Measurements from ENCODE around the gene ACTMAP. TPM values are rescaled to one million over a fixed set of nuclear protein-coding genes. Genes with fewer than 3 reads are reported as not detected.

The ACTMAP gene
- total RNA-seq, 1 experiment from 2014 or later, result 27.7 TPM

DNA sequence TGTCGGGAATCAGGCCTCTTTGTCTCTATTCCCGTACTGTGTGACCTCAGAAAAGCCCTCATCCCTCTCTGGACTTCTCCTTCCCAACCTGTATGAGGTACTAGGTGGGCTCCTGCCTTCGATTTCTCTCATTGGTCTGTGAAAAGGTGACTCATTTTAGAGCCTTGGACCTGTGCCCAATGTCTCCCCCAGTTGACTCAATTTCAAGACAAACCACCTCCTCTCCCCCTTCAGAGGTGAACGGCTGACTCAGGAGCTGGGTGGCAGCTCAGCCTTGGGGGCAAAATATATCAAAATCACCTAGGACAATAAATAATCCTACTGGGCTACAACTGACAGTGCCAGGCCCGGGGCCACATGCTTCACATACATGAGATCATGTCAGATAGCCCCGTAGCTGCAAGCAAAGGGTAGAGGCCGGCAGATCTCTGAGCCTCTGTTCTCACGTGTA is 34.2 kb downstream of the ACTMAP start:
- Histone ChIP-seq H4K5ac (ENCODE audit: insufficient read length, low read depth, low read length) (peak overlapping the region; percentile 27), H3K4me2 (ENCODE audit: insufficient read depth, insufficient read length, low read length) (peak overlapping the region; percentile 84), H3K4me1 (ENCODE audit: insufficient read depth, low read length) (no peaks in the 10 kb centered on the region; the same call in 1 of the 2 replicates), H4K20me1 (ENCODE audit: control insufficient read depth, insufficient read depth, insufficient read length) (no peaks in the 10 kb centered on the region), H3K23me2 (ENCODE audit: insufficient read length, low read depth, low read length, poor library complexity, severe bottlenecking) (peaks cover 32% of the 10 kb centered on the region), H3K27ac (ENCODE audit: insufficient read length, low read depth, low read length) (peak overlapping the region; percentile 53), H3K27me3 (ENCODE audit: insufficient read depth, low read length) (no peaks in the 10 kb centered on the region), H3K14ac (ENCODE audit: insufficient read depth, low read length) (peak overlapping the region; percentile 62; the same call in 1 of the 2 replicates), H3T11ph (ENCODE audit: low read length) (no peak overlapping the region), H3K9me3 (ENCODE audit: control insufficient read depth, low read depth, low read length) (no peaks in the 10 kb centered on the region), H2BK5ac (ENCODE audit: insufficient read length, low read length) (no peak overlapping the region), H2AFZ (ENCODE audit: low read length) (no peak overlapping the region), H3K18ac (ENCODE audit: insufficient read length, low read depth, low read length) (peak overlapping the region; percentile 77), H3K79me1 (ENCODE audit: insufficient read depth, low read depth, low read length, poor library complexity, severe bottlenecking) (no peaks in the 10 kb centered on the region), H2BK12ac (ENCODE audit: insufficient read length, low read depth, low read length) (peak overlapping the region; percentile 31), H2BK120ac (ENCODE audit: low read depth, low read length, poor library complexity, severe bottlenecking) (no peak overlapping the region), H2AK5ac (ENCODE audit: insufficient read length, low read length) (no peak overlapping the region), H3K4ac (ENCODE audit: low read depth, low read length) (peak overlapping the region; percentile 9; the same call in 1 of the 2 replicates), H4K91ac (ENCODE audit: insufficient read length, low read depth, low read length) (peak overlapping the region; percentile 15), H3K23ac (ENCODE audit: insufficient read length, low read depth, low read length) (no peak overlapping the region), H3K9ac (ENCODE audit: extremely low read depth, insufficient read length, low read length) (peak overlapping the region; percentile 53), H2BK15ac (ENCODE audit: low read depth, low read length) (no peak overlapping the region), H3K56ac (ENCODE audit: insufficient read length, low read depth, low read length) (no peak overlapping the region), H2BK20ac (ENCODE audit: low read depth, low read length, poor library complexity, severe bottlenecking) (no peak overlapping the region), H4K8ac (replicated peaks; ENCODE audit: insufficient read length, low read depth, low read length) (no peak overlapping the region), H3K79me2 (ENCODE audit: insufficient read depth, low read length) (no peaks in the 10 kb centered on the region; the same call in 1 of the 2 replicates)
- H3K27me3 Mint-ChIP-seq (ENCODE audit: low read depth), result no peaks in the 10 kb centered on the region; the same call in 1 of the 2 replicates
- peaks cover 27 to 44% of the 10 kb centered on the region in 2 experiments for H3K4me1 Mint-ChIP-seq
- no peaks in the 10 kb centered on the region; a peak in 1 of 5 replicates for H3K9me3 Mint-ChIP-seq
- H3K36me3 Mint-ChIP-seq (ENCODE audit: insufficient read depth in 1 of 3, low read depth in 3 of 3), result peaks cover 14 to 31% (median 24%) of the 10 kb centered on the region in 3 experiments
- H3K4me3 Mint-ChIP-seq, result peak overlapping the region; percentile 93 to 97
- TF ChIP-seq, protein P1, sequence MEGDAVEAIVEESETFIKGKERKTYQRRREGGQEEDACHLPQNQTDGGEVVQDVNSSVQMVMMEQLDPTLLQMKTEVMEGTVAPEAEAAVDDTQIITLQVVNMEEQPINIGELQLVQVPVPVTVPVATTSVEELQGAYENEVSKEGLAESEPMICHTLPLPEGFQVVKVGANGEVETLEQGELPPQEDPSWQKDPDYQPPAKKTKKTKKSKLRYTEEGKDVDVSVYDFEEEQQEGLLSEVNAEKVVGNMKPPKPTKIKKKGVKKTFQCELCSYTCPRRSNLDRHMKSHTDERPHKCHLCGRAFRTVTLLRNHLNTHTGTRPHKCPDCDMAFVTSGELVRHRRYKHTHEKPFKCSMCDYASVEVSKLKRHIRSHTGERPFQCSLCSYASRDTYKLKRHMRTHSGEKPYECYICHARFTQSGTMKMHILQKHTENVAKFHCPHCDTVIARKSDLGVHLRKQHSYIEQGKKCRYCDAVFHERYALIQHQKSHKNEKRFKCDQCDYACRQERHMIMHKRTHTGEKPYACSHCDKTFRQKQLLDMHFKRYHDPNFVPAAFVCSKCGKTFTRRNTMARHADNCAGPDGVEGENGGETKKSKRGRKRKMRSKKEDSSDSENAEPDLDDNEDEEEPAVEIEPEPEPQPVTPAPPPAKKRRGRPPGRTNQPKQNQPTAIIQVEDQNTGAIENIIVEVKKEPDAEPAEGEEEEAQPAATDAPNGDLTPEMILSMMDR (conservative IDR thresholded peaks at IDR 0.05), result no peak
- WGBS (ENCODE audit: extremely low coverage, insufficient read length, low lambda C conversion rate), result no CpG with 5 or more reads among the region's 8 CpGs
- peak overlapping the region; percentile 91 to 99 (median 96) for H3K27ac Mint-ChIP-seq
- DNase-seq, result peak; percentile 35

Measured in H9 (cell line).